ENCODE measurements around the gene PSME2. TPM values are rescaled to one million over a fixed set of nuclear protein-coding genes. Genes with fewer than 3 reads are reported as not detected.
A peak's percentile ranks its signal among the peaks of the same experiment; 100 is the strongest.

Gene PSME2
- total RNA-seq, 1 experiment from 2014 or later, result 188 TPM

- no TSS peak for BruUV-seq (replicated peaks)
- no peak for DNase-seq (ENCODE audit: low read depth, low spot score)
- Histone ChIP-seq H3K27ac (ENCODE audit: low read length) (peak overlapping the region; percentile 83), H3K27me3 (ENCODE audit: control insufficient read depth, insufficient read depth, low read length) (no peaks in the 10 kb centered on the region), H3K4me3 (ENCODE audit: low read depth in 2 of 2, low read length in 2 of 2) (peak overlapping the region; percentile 81 to 82), H3K4me1 (ENCODE audit: control insufficient read depth, insufficient read depth, low read length) (0 out of 2 replicates have a peak, but pooled peaks cover 10% of the 10 kb centered on the region), H3K9me3 (ENCODE audit: control insufficient read depth, insufficient read depth, low read depth, low read length) (no peaks in the 10 kb centered on the region), H3K36me3 (ENCODE audit: control insufficient read depth, insufficient read depth, low read length) (0 out of 2 replicates have a peak, but pooled peaks cover 2% of the 10 kb centered on the region)
- POLR2A ChIA-PET, result interaction anchor here (0.6 kb wide), 1 partner anchor 133 kb away, joined by 3 read pairs; no protein-coding TSS in a partner anchor
- CTCF ChIA-PET, result no interaction called here
- in situ Hi-C loops (cut with HindIII; ENCODE audit: low pct_unique_long_range_greater_than_20kb, low sequenced_read_pairs), result no loop called here
- TF ChIP-seq REST (IDR thresholded peaks at IDR 0.05; ENCODE audit: insufficient read depth in 1 of 2, low read depth in 2 of 2, low read length in 1 of 2), result no peak
- TF ChIP-seq TCF7L2 (IDR thresholded peaks at IDR 0.05; ENCODE audit: low read depth, low read length), result no peak
- no peak for TF ChIP-seq SIN3A (IDR thresholded peaks at IDR 0.05; ENCODE audit: borderline replicate concordance, insufficient read depth, low read depth, low read length)
- no peak for TF ChIP-seq CTCF (IDR thresholded peaks at IDR 0.05)
- no peak for TF ChIP-seq POLR2AphosphoS5 (IDR thresholded peaks at IDR 0.05; ENCODE audit: low read depth, low read length)
- no peak for ATAC-seq
- intact Hi-C loops (cut with micrococcal nuclease; ENCODE audit: unreplicated experiment), result no loop called here
Measured at GRCh38 chr14:24186831-24187538, 40.6 kb upstream of the PSME2 start.

- intact Hi-C loops (cut with micrococcal nuclease; ENCODE audit: unreplicated experiment), result no loop called here
- in situ Hi-C loops (cut with HindIII; ENCODE audit: low pct_unique_long_range_greater_than_20kb, low sequenced_read_pairs), result no loop called here
- ATAC-seq (no peak), DNase-seq (ENCODE audit: low read depth, low spot score) (no peak)
- Histone ChIP-seq H3K36me3 (ENCODE audit: control insufficient read depth, insufficient read depth, low read length) (0 out of 2 replicates have a peak, but pooled peaks cover 2% of the 10 kb centered on the region), H3K4me1 (ENCODE audit: control insufficient read depth, insufficient read depth, low read length) (0 out of 2 replicates have a peak, but pooled peaks cover 10% of the 10 kb centered on the region), H3K9me3 (ENCODE audit: control insufficient read depth, insufficient read depth, low read depth, low read length) (no peaks in the 10 kb centered on the region), H3K4me3 (ENCODE audit: low read depth in 2 of 2, low read length in 2 of 2) (no peak overlapping the region), H3K27ac (ENCODE audit: low read length) (no peak overlapping the region), H3K27me3 (ENCODE audit: control insufficient read depth, insufficient read depth, low read length) (no peaks in the 10 kb centered on the region)
- TF ChIP-seq TCF7L2 (IDR thresholded peaks at IDR 0.05; ENCODE audit: low read depth, low read length) (no peak), REST (IDR thresholded peaks at IDR 0.05; ENCODE audit: insufficient read depth in 1 of 2, low read depth in 2 of 2, low read length in 1 of 2) (no peak), SIN3A (IDR thresholded peaks at IDR 0.05; ENCODE audit: borderline replicate concordance, insufficient read depth, low read depth, low read length) (no peak), POLR2AphosphoS5 (IDR thresholded peaks at IDR 0.05; ENCODE audit: low read depth, low read length) (no peak), CTCF (IDR thresholded peaks at IDR 0.05) (no peak)
- POLR2A ChIA-PET, result no interaction called here
- no TSS peak for BruUV-seq (replicated peaks)
- CTCF ChIA-PET, result no interaction called here
Measured at GRCh38 chr14:24185741-24186140, 39.3 kb upstream of the PSME2 start.
